GM23338 (cell line): ENCODE data around the gene LATS2. TPM values are rescaled to one million over a fixed set of nuclear protein-coding genes. Genes with fewer than 3 reads are reported as not detected.

Experiments used
- ATAC-seq: fragments of 200-7000 bp; cut with Tn5 transposase; 3 replicates; pipeline ENCODE4 v1.9.1; 2020
- DNase-seq: peaks from one replicate; pipeline ENCODE4 v3.0.0-alpha.2; 2015; ENCODE audit warnings: low spot score
- H2AFZ ChIP-seq: fragments of 200-600 bp; sonication (generic); 2 replicates; pipeline ENCODE4 v1.8.0; 2016; ENCODE audit warnings: antibody characterized with exemption, mild to moderate bottlenecking, moderate library complexity
- H3F3A ChIP-seq: fragments of 200-600 bp; sonication (generic); replicated peaks from 2 replicates; pipeline ENCODE4 v1.8.0; 2017; ENCODE audit warnings: antibody characterized with exemption, mixed run types, low read depth
- H3K27ac ChIP-seq: fragments of 200-600 bp; sonication (generic); 2 replicates; pipeline ENCODE4 v1.6.1; 2016; ENCODE audit warnings: low read depth
- H3K27me3 ChIP-seq: fragments of 200-600 bp; sonication (generic); 2 replicates; pipeline ENCODE4 v1.8.0; 2016; ENCODE audit warnings: mild to moderate bottlenecking, mixed run types, moderate library complexity; ENCODE audit not compliant: insufficient read depth
- H3K36me3 ChIP-seq: fragments of 200-600 bp; sonication (generic); 2 replicates; pipeline ENCODE4 v1.8.0; 2016; ENCODE audit warnings: mild to moderate bottlenecking; ENCODE audit not compliant: insufficient read depth
- H3K4me1 ChIP-seq: fragments of 200-600 bp; sonication (generic); 2 replicates; pipeline ENCODE4 v1.8.0; 2016; ENCODE audit warnings: mild to moderate bottlenecking, moderate library complexity; ENCODE audit not compliant: insufficient read depth
- H3K4me2 ChIP-seq: fragments of 200-600 bp; sonication (generic); 2 replicates; pipeline ENCODE4 v1.7.1; 2017; ENCODE audit warnings: mixed run types
- H3K4me3 ChIP-seq: fragments of 200-600 bp; sonication (generic); 2 replicates; pipeline ENCODE4 v1.6.1; 2016; ENCODE audit warnings: mixed run types
- H3K79me2 ChIP-seq: fragments of 200-600 bp; sonication (generic); replicated peaks from 2 replicates; pipeline ENCODE4 v1.8.0; 2017; ENCODE audit warnings: mild to moderate bottlenecking; ENCODE audit not compliant: insufficient read depth
- H3K9me2 ChIP-seq: fragments of 200-600 bp; sonication (generic); 2 replicates; pipeline ENCODE4 v1.8.0; 2017; ENCODE audit not compliant: insufficient read depth
- H4K20me1 ChIP-seq: fragments of 200-600 bp; sonication (generic); replicated peaks from 2 replicates; pipeline ENCODE4 v1.8.0; 2017; ENCODE audit warnings: mild to moderate bottlenecking; ENCODE audit not compliant: insufficient read depth
- H3K27ac Mint-ChIP-seq: 2 replicates; pipeline ENCODE4 v1.8.0; 2020; ENCODE audit warnings: inconsistent platforms, mild to moderate bottlenecking, moderate library complexity, mixed read lengths
- H3K27me3 Mint-ChIP-seq: 3 replicates; pipeline ENCODE4 v1.8.0; 2022; ENCODE audit warnings: low read depth, mild to moderate bottlenecking, moderate library complexity, mixed read lengths, inconsistent platforms; ENCODE audit not compliant: insufficient read depth, poor library complexity
- H3K36me3 Mint-ChIP-seq: 3 replicates; pipeline ENCODE4 v1.8.0; 2021; ENCODE audit warnings: low read depth, mild to moderate bottlenecking, inconsistent platforms, moderate library complexity, mixed read lengths
- H3K4me1 Mint-ChIP-seq: 3 replicates; pipeline ENCODE4 v1.8.0; 2020; ENCODE audit warnings: mild to moderate bottlenecking, inconsistent platforms, mixed read lengths
- H3K4me3 Mint-ChIP-seq: 3 replicates; pipeline ENCODE4 v1.8.0; 2021; ENCODE audit warnings: moderate library complexity, mild to moderate bottlenecking, inconsistent platforms, mixed read lengths
- H3K9me3 Mint-ChIP-seq: 3 replicates; pipeline ENCODE4 v1.8.0; 2020; ENCODE audit warnings: moderate library complexity, mild to moderate bottlenecking, inconsistent platforms, mixed read lengths
- CREB1 ChIP-seq: fragments of 250-450 bp; sonication (Bioruptor Pico); IDR thresholded peaks from 2 replicates; pipeline ENCODE4 v1.5.0; 2020; ENCODE audit warnings: low read depth, mild to moderate bottlenecking, moderate library complexity
- EZH2phosphoT487 ChIP-seq: fragments of 200-600 bp; sonication (generic); IDR thresholded peaks from one replicate; pipeline ENCODE4 v1.8.1; 2018; ENCODE audit warnings: antibody characterized with exemption; ENCODE audit not compliant: unreplicated experiment
- NANOG ChIP-seq: IDR thresholded peaks from 2 replicates; pipeline ENCODE4 v1.6.1; 2016; ENCODE audit warnings: antibody characterized with exemption, borderline replicate concordance
- polyA plus RNA-seq: library from polyadenylated mRNA; unstranded; fragments of >200 nt; fragmentation: Nextera tagmentation; extraction: Ambion mirVana; gene quantifications from 2 replicates; pipeline ENCODE4 v1.2.1, GENCODE V29; 2016
- total RNA-seq: library from RNA; depleted of rRNA; stranded (reverse); fragments of >200 nt; shearing (Covaris generic); gene quantifications from 2 replicates; pipeline ENCODE4 v1.2.3, GENCODE V29; 2014
- TF ChIP-seq, protein P1 (sequence below): fragments of 250-450 bp; sonication (Bioruptor Pico); IDR thresholded peaks from 2 replicates; pipeline ENCODE4 v1.5.0; 2020; ENCODE audit warnings: mild to moderate bottlenecking, moderate library complexity
- TF ChIP-seq, protein P2 (sequence below), 2 experiments: fragments of 200-600 bp in 1 of 2; sonication (generic) in 1 of 2; conservative IDR thresholded peaks; 2 replicates each; pipeline versions ENCODE4 v1.5.1 to v1.6.1; 2016 to 2017; ENCODE audit warnings: antibody characterized with exemption in 2 of 2, low read depth in 2 of 2, mild to moderate bottlenecking in 2 of 2, moderate library complexity in 1 of 2

The LATS2 gene
- total and polyA plus RNA-seq, 2 experiments from 2014 or later = 10.5 to 25.4 TPM

GRCh38 chr13:20940083-20940482, 121.3 kb downstream of the LATS2 start (continued):
- TF ChIP-seq, protein P1, sequence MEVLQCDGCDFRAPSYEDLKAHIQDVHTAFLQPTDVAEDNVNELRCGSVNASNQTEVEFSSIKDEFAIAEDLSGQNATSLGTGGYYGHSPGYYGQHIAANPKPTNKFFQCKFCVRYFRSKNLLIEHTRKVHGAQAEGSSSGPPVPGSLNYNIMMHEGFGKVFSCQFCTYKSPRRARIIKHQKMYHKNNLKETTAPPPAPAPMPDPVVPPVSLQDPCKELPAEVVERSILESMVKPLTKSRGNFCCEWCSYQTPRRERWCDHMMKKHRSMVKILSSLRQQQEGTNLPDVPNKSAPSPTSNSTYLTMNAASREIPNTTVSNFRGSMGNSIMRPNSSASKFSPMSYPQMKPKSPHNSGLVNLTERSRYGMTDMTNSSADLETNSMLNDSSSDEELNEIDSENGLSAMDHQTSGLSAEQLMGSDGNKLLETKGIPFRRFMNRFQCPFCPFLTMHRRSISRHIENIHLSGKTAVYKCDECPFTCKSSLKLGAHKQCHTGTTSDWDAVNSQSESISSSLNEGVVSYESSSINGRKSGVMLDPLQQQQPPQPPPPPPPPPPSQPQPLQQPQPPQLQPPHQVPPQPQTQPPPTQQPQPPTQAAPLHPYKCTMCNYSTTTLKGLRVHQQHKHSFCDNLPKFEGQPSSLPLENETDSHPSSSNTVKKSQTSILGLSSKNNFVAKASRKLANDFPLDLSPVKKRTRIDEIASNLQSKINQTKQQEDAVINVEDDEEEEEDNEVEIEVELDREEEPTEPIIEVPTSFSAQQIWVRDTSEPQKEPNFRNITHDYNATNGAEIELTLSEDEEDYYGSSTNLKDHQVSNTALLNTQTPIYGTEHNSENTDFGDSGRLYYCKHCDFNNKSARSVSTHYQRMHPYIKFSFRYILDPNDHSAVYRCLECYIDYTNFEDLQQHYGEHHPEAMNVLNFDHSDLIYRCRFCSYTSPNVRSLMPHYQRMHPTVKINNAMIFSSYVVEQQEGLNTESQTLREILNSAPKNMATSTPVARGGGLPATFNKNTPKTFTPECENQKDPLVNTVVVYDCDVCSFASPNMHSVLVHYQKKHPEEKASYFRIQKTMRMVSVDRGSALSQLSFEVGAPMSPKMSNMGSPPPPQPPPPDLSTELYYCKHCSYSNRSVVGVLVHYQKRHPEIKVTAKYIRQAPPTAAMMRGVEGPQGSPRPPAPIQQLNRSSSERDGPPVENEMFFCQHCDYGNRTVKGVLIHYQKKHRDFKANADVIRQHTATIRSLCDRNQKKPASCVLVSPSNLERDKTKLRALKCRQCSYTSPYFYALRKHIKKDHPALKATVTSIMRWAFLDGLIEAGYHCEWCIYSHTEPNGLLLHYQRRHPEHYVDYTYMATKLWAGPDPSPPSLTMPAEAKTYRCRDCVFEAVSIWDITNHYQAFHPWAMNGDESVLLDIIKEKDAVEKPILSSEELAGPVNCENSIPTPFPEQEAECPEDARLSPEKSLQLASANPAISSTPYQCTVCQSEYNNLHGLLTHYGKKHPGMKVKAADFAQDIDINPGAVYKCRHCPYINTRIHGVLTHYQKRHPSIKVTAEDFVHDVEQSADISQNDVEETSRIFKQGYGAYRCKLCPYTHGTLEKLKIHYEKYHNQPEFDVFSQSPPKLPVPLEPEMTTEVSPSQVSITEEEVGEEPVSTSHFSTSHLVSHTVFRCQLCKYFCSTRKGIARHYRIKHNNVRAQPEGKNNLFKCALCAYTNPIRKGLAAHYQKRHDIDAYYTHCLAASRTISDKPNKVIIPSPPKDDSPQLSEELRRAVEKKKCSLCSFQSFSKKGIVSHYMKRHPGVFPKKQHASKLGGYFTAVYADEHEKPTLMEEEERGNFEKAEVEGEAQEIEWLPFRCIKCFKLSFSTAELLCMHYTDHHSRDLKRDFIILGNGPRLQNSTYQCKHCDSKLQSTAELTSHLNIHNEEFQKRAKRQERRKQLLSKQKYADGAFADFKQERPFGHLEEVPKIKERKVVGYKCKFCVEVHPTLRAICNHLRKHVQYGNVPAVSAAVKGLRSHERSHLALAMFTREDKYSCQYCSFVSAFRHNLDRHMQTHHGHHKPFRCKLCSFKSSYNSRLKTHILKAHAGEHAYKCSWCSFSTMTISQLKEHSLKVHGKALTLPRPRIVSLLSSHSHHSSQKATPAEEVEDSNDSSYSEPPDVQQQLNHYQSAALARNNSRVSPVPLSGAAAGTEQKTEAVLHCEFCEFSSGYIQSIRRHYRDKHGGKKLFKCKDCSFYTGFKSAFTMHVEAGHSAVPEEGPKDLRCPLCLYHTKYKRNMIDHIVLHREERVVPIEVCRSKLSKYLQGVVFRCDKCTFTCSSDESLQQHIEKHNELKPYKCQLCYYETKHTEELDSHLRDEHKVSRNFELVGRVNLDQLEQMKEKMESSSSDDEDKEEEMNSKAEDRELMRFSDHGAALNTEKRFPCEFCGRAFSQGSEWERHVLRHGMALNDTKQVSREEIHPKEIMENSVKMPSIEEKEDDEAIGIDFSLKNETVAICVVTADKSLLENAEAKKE (CRISPR knock-in tag) = no peak
- TF ChIP-seq, protein P2, sequence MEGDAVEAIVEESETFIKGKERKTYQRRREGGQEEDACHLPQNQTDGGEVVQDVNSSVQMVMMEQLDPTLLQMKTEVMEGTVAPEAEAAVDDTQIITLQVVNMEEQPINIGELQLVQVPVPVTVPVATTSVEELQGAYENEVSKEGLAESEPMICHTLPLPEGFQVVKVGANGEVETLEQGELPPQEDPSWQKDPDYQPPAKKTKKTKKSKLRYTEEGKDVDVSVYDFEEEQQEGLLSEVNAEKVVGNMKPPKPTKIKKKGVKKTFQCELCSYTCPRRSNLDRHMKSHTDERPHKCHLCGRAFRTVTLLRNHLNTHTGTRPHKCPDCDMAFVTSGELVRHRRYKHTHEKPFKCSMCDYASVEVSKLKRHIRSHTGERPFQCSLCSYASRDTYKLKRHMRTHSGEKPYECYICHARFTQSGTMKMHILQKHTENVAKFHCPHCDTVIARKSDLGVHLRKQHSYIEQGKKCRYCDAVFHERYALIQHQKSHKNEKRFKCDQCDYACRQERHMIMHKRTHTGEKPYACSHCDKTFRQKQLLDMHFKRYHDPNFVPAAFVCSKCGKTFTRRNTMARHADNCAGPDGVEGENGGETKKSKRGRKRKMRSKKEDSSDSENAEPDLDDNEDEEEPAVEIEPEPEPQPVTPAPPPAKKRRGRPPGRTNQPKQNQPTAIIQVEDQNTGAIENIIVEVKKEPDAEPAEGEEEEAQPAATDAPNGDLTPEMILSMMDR (conservative IDR thresholded peaks at IDR 0.05; ENCODE audit: low read depth in 2 of 2) = no peak
- no peak for TF ChIP-seq CREB1 (CRISPR knock-in tag)
- TF ChIP-seq EZH2phosphoT487 = no peak
- no peak for TF ChIP-seq NANOG

DNA sequence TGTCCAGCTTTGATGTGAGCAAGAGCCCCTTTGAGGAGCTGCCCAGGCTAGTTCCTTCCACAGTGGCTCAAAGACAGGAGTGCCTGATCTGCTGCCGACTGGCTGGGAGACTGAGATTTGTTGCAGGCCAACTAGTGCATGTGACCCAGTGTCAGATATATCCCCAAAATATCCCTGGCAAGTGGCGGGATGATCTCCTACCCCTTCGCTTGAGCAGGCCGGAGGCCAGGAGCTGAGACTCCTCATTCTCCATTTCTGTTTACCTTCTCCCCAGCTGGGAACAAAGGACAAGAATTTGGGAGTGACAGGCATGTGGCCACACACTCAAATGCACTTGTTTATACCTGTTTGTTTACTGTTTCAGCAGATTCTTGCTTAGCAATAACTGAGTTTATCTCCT, 121.7 kb downstream of the LATS2 start:
- Histone ChIP-seq H2AFZ (peak overlapping the region; percentile 74), H3K36me3 (no peaks in the 10 kb centered on the region), H3K4me2 (no peak overlapping the region), H3K27me3 (peaks cover 2% of the 10 kb centered on the region; the same call in 1 of the 2 replicates), H3F3A (no peaks in the 10 kb centered on the region), H3K79me2 (no peaks in the 10 kb centered on the region), H3K4me1 (peaks cover 12% of the 10 kb centered on the region; the same call in 1 of the 2 replicates), H3K27ac (no peak overlapping the region), H3K9me2 (no peaks in the 10 kb centered on the region), H4K20me1 (no peaks in the 10 kb centered on the region), H3K4me3 (no peak overlapping the region)
- Mint-ChIP-seq H3K36me3 (no peaks in the 10 kb centered on the region), H3K4me3 (no peak overlapping the region), H3K4me1 (peaks cover 17% of the 10 kb centered on the region; the same call in 2 of the 3 replicates), H3K9me3 (no peaks in the 10 kb centered on the region), H3K27me3 (peaks cover 10% of the 10 kb centered on the region), H3K27ac (no peak overlapping the region; the same call in 1 of the 2 replicates)
- no peak for DNase-seq
- peak; percentile 24; the same call in 2 of the 3 replicates for ATAC-seq
- TF ChIP-seq, protein P1 (CRISPR knock-in tag) = no peak
- TF ChIP-seq NANOG = no peak
